Right cardiac atrium (tissue), 5 donors: Measurements from ENCODE around the gene LRRIQ4. TPM values are rescaled to one million over a fixed set of nuclear protein-coding genes. Genes with fewer than 3 reads are reported as not detected.

Experiments used
- ATAC-seq, 2 donors: fragments of 200-7000 bp; cut with Tn5 transposase; one replicate each; pipeline versions ENCODE4 v1.8.0 to v1.9.1; 2020; ENCODE audit warnings: moderate library complexity in 2 of 2, mild to moderate bottlenecking in 1 of 2
- DNase-seq, 3 donors: peaks; one replicate each; pipeline ENCODE4 v3.0.0-alpha.2; 2020
- H3K27ac ChIP-seq: one replicate; pipeline ENCODE4 v1.5.1; 2013; ENCODE audit warnings: mild to moderate bottlenecking, low read length, control low read depth, moderate library complexity
- H3K27me3 ChIP-seq: one replicate; pipeline ENCODE4 v1.6.1; 2013; ENCODE audit not compliant: control insufficient read depth, insufficient read depth
- H3K4me1 ChIP-seq: one replicate; pipeline ENCODE4 v1.6.1; 2013; ENCODE audit warnings: low read length; ENCODE audit not compliant: control insufficient read depth, insufficient read depth
- H3K4me3 ChIP-seq: one replicate; pipeline ENCODE4 v1.5.1; 2013; ENCODE audit warnings: low read length, control low read depth
- H3K9me3 ChIP-seq: one replicate; pipeline ENCODE4 v1.6.1; 2013; ENCODE audit warnings: low read length; ENCODE audit not compliant: control insufficient read depth
- WGBS: extraction: QIAGEN DNeasy Blood & Tissue Kit; methylation state at CpG from one replicate; pipeline ENCODE4 v1.1.7; 2013; 5-methylcytosine and 5-hydroxymethylcytosine counted together
- intact Hi-C, 4 donors: fragments of 100-400 bp; cut with DNase I; formaldehyde crosslinking; loops; one replicate each; pipeline versions ENCODE4 v1.11.0 to v1.14.0; 2022 to 2023
- polyA plus RNA-seq: library from polyadenylated mRNA; stranded (reverse); fragments of 200-250 nt; gene quantifications from one replicate; pipeline ENCODE4 v1.2.3, GENCODE V29; 2013
- total RNA-seq, 4 donors: library from RNA; stranded (reverse); fragmentation: NEBNext Ultra II Directional; extraction: Animal tissue kit (Norgen Biotek cat#: 25700); gene quantifications; one replicate each; pipeline ENCODE4 v1.2.1, GENCODE V29; 2021
- donor health status: healthy with polysubstance abuse.
- donor health status: DM: no; HTN: yes; CAD: no.
- donor health status: DM: no; HTN: no; CAD: no.
- donor health status: DM: no; HTN: yes; CAD: no; lungs with severe emphysema.
- donor health status: DM: yes; HTN: yes; CAD: no.

Gene LRRIQ4
- total and polyA plus RNA-seq, 5 donors: not detected

- Histone ChIP-seq H3K27ac (no peak overlapping the region), H3K4me1 (no peaks in the 10 kb centered on the region), H3K4me3 (no peak overlapping the region), H3K27me3 (no peaks in the 10 kb centered on the region), H3K9me3 (no peaks in the 10 kb centered on the region)
- WGBS: 84% methylated on average over 4 of the region's 4 CpGs
- intact Hi-C loops: loop anchor here in 1 of 4 donors (10.0 kb wide), 1 partner anchor 84 kb away; the partner anchor contains the start of gene SEC62
- no peak for ATAC-seq
- DNase-seq: no peak
Measured at GRCh38 chr3:169880576-169881250, 68.0 kb downstream of the LRRIQ4 start.

- WGBS: 14% methylated on average over 5 of the region's 5 CpGs
- Histone ChIP-seq H3K9me3 (no peaks in the 10 kb centered on the region), H3K27ac (no peak overlapping the region), H3K4me3 (no peak overlapping the region), H3K4me1 (no peaks in the 10 kb centered on the region), H3K27me3 (no peaks in the 10 kb centered on the region)
- ATAC-seq: peak; percentile 91 to 95
- intact Hi-C loops: loop anchor here in 1 of 4 donors (10.0 kb wide), 1 partner anchor 78 kb away; the partner anchor contains the start of gene SEC62
- peak; percentile 84 to 92 (median 90) for DNase-seq
Measured at GRCh38 chr3:169886671-169887070, 74.0 kb downstream of the LRRIQ4 start.

Other genes with a start within 250 kb of the LRRIQ4 start
- 10 to 100 TPM; 23.2 to 29.9 (median 27.1) TPM for gene MECOM, start 149.2 kb upstream of the LRRIQ4 start, total RNA-seq
- gene MECOM, start 149.2 kb upstream of the LRRIQ4 start, polyA plus RNA-seq: 8.2 TPM
- gene TERC, start 47.8 kb upstream of the LRRIQ4 start, total RNA-seq: 1 to 10 TPM; 1.2 to 2.8 (median 1.4) TPM
- gene TERC, start 47.8 kb upstream of the LRRIQ4 start, polyA plus RNA-seq: not detected
- 1 to 10 TPM; 1.7 to 2.8 (median 2.3) TPM for gene ACTRT3, start 43.3 kb upstream of the LRRIQ4 start, total RNA-seq
- gene ACTRT3, start 43.3 kb upstream of the LRRIQ4 start, polyA plus RNA-seq: 1.1 TPM
- gene MYNN, start 39.5 kb upstream of the LRRIQ4 start, total RNA-seq: 10 to 100 TPM; 12.4 to 16.0 (median 12.8) TPM
- gene MYNN, start 39.5 kb upstream of the LRRIQ4 start, polyA plus RNA-seq: 8.4 TPM
- gene LRRC34, start within 50 bp of the LRRIQ4 start, total RNA-seq: 1 to 10 TPM; 2.1 to 5.5 (median 2.7) TPM
- gene LRRC34, start within 50 bp of the LRRIQ4 start, polyA plus RNA-seq: 2.9 TPM
- not detected for gene LRRC31, start 57.1 kb downstream of the LRRIQ4 start, total RNA-seq
- not detected for gene LRRC31, start 57.1 kb downstream of the LRRIQ4 start, polyA plus RNA-seq
- gene SAMD7, start 98.7 kb downstream of the LRRIQ4 start, total RNA-seq: not detected
- not detected for gene SAMD7, start 98.7 kb downstream of the LRRIQ4 start, polyA plus RNA-seq
- gene SEC62, start 153.9 kb downstream of the LRRIQ4 start, total RNA-seq: 10 to 100 TPM; 90.0 to 99.7 (median 97.2) TPM
- gene SEC62, start 153.9 kb downstream of the LRRIQ4 start, polyA plus RNA-seq: 45.0 TPM
- gene GPR160, start 225.1 kb downstream of the LRRIQ4 start, total RNA-seq: under 1 TPM; 0.48 to 0.74 (median 0.60) TPM
- 0.84 TPM for gene GPR160, start 225.1 kb downstream of the LRRIQ4 start, polyA plus RNA-seq